Glutamatergic neuron (in vitro differentiated cells): ENCODE results near the gene DOCK11. TPM values are rescaled to one million over a fixed set of nuclear protein-coding genes. Genes with fewer than 3 reads are reported as not detected.

Source experiments
- DNase-seq: peaks from one replicate; pipeline ENCODE4 v3.0.0; 2022
- H3K27ac Mint-ChIP-seq: one replicate; pipeline ENCODE4 v1.8.0; 2020; ENCODE audit warnings: mild to moderate bottlenecking, mixed read lengths, inconsistent platforms; ENCODE audit not compliant: unreplicated experiment
- H3K27me3 Mint-ChIP-seq: one replicate; pipeline ENCODE4 v1.8.0; 2020; ENCODE audit warnings: mild to moderate bottlenecking, moderate library complexity, mixed read lengths, inconsistent platforms; ENCODE audit not compliant: unreplicated experiment
- H3K36me3 Mint-ChIP-seq: one replicate; pipeline ENCODE4 v1.8.0; 2020; ENCODE audit warnings: mild to moderate bottlenecking, mixed read lengths, inconsistent platforms; ENCODE audit not compliant: unreplicated experiment
- H3K4me1 Mint-ChIP-seq: one replicate; pipeline ENCODE4 v1.8.0; 2020; ENCODE audit warnings: mild to moderate bottlenecking, low read depth, mixed read lengths, inconsistent platforms; ENCODE audit not compliant: unreplicated experiment
- H3K4me3 Mint-ChIP-seq: one replicate; pipeline ENCODE4 v1.8.0; 2020; ENCODE audit warnings: mild to moderate bottlenecking, mixed read lengths, inconsistent platforms; ENCODE audit not compliant: unreplicated experiment
- H3K9me3 Mint-ChIP-seq: one replicate; pipeline ENCODE4 v1.8.0; 2020; ENCODE audit warnings: mild to moderate bottlenecking, moderate library complexity, mixed read lengths, inconsistent platforms; ENCODE audit not compliant: unreplicated experiment
- total RNA-seq: library from RNA; stranded (reverse); fragmentation: NEBNext Ultra II Directional; extraction: Animal tissue kit (Norgen Biotek cat#: 25700); gene quantifications from one replicate; pipeline ENCODE4 v1.2.1, GENCODE V29; 2021; ENCODE audit not compliant: unreplicated experiment
- TF ChIP-seq, protein P1 (sequence below): fragments of 200-600 bp; sonication (generic); IDR thresholded peaks from one replicate; pipeline ENCODE4 v1.5.0; 2021; ENCODE audit not compliant: partially characterized antibody, unreplicated experiment

Gene DOCK11
- total RNA-seq, 1 donor from 2014 or later = 53.1 TPM

DNA sequence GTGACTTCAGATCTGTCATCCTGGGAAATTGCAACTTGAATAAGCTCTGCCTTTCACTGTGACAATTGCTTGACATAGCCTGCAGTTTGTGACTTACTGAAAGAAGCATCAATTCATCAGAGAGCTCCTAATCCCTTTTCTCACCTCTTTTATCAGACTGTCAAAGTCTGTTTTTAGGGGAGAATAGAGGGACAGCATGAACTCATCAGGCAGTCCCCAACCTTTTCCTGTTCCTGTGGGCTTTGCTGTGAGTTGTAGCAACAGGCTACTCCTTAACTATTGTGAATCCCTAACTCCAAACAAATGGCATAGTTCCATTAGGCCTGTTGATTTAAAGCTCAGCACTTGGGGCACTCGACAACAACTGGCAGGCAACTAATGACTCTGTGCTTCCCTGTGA is 64.9 kb downstream of the DOCK11 start:
- no peak for DNase-seq
- no peak overlapping the region for H3K27ac Mint-ChIP-seq
- H3K36me3 Mint-ChIP-seq = peaks cover 6% of the 10 kb centered on the region

DNA sequence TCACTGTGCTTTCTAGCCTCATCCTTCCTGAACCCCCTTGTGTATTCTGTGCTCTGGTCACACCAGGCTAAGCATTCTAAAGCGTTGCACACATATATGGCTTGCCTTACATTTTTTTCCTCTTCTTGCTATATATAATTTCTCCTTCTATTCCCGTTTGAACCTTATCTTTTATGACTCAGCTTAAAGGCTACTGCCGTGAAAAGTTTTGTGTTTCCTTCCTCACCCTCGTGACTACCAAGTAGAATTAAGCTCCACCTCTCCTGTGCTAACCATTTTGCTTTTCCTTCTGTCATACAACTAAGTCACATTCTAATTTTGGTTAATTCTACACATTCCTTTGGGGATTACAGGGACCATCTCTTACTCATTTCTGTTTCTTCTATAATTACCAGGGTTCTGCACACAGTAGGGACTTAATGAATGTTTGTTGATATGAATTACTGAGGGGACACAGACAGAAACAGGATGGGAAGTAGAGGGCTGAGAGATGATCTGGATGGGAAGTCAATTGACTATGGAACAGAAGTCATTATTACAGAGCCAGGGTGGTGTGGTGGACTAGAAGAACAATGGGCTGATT is 67.1 kb downstream of the DOCK11 start:
- no peak overlapping the region for H3K4me3 Mint-ChIP-seq
- no peaks in the 10 kb centered on the region for H3K27me3 Mint-ChIP-seq
- no peak overlapping the region for H3K27ac Mint-ChIP-seq
- no peaks in the 10 kb centered on the region for H3K36me3 Mint-ChIP-seq
- no peaks in the 10 kb centered on the region for H3K9me3 Mint-ChIP-seq
- TF ChIP-seq, protein P1, sequence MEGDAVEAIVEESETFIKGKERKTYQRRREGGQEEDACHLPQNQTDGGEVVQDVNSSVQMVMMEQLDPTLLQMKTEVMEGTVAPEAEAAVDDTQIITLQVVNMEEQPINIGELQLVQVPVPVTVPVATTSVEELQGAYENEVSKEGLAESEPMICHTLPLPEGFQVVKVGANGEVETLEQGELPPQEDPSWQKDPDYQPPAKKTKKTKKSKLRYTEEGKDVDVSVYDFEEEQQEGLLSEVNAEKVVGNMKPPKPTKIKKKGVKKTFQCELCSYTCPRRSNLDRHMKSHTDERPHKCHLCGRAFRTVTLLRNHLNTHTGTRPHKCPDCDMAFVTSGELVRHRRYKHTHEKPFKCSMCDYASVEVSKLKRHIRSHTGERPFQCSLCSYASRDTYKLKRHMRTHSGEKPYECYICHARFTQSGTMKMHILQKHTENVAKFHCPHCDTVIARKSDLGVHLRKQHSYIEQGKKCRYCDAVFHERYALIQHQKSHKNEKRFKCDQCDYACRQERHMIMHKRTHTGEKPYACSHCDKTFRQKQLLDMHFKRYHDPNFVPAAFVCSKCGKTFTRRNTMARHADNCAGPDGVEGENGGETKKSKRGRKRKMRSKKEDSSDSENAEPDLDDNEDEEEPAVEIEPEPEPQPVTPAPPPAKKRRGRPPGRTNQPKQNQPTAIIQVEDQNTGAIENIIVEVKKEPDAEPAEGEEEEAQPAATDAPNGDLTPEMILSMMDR = no peak
- DNase-seq = no peak
- H3K4me1 Mint-ChIP-seq = no peaks in the 10 kb centered on the region

More for the DNA sequence above, 64.9 kb downstream of the DOCK11 start:
- Mint-ChIP-seq H3K27me3 (no peaks in the 10 kb centered on the region), H3K9me3 (peaks cover 2% of the 10 kb centered on the region), H3K4me3 (no peak overlapping the region), H3K4me1 (no peaks in the 10 kb centered on the region)
- TF ChIP-seq, protein P1 = no peak

DNA sequence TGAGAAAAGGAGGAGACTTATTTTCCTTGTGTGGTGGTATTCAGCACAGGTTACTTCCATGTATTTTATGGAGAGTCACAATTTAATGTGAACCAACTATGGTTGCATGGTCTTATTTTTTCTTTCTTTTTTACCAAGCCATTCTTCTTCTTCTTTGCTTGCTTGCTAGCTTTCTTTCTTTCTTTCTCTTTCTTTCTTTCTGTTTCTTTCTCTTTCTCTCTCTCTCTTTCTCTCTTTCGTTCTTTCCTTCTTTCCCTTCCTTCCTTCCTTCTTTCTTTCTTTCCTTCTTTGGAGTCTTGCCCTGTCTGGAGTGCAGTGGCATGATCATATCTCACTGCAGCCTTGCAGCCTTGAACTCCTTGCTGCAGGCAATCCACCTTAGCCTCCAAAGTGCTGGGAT is 68.9 kb downstream of the DOCK11 start:
- Mint-ChIP-seq H3K27ac (no peak overlapping the region), H3K36me3 (no peaks in the 10 kb centered on the region), H3K4me3 (no peak overlapping the region), H3K4me1 (no peaks in the 10 kb centered on the region), H3K27me3 (no peaks in the 10 kb centered on the region), H3K9me3 (no peaks in the 10 kb centered on the region)
- DNase-seq = no peak
- TF ChIP-seq, protein P1 = no peak

DNA sequence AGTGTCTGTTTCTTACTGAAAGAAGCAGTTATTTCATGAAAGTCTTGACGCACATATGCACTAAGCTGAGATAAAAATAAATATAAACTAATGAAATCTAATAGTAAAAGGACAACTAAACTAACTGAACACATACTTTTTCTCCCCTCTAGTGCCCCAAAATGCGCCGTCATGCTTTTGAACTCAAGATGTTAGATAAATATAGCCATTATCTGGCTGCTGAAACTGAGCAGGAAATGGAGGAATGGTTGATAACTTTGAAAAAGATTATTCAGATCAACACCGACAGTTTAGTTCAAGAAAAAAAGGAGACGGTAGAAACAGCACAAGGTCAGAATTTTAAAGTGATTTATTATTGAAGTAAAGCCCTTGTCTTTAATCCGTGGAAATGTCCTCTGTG is 70.2 kb downstream of the DOCK11 start:
- Mint-ChIP-seq H3K27ac (no peak overlapping the region), H3K9me3 (no peaks in the 10 kb centered on the region), H3K27me3 (no peaks in the 10 kb centered on the region), H3K36me3 (no peaks in the 10 kb centered on the region), H3K4me3 (no peak overlapping the region), H3K4me1 (no peaks in the 10 kb centered on the region)
- TF ChIP-seq, protein P1 = no peak
- no peak for DNase-seq

DNA sequence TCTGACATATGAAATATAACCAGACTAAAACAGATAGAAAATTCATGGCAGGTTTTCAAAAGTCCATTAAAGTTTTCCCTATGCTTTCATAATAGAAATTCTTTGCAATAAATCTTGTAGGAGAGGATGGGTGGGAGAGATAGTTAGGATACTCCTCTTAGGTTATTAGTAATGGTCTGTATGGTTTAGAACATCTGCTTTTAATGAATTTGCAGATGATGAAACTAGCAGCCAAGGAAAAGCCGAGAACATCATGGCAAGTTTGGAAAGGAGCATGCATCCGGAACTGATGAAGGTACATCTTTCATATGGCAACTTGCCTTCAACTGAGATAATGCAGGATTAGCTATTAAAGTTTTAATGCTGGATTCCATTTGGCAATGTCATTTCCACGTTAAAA is 70.7 kb downstream of the DOCK11 start:
- DNase-seq = no peak
- Mint-ChIP-seq H3K4me3 (no peak overlapping the region), H3K4me1 (no peaks in the 10 kb centered on the region), H3K36me3 (no peaks in the 10 kb centered on the region), H3K27me3 (no peaks in the 10 kb centered on the region), H3K27ac (no peak overlapping the region), H3K9me3 (no peaks in the 10 kb centered on the region)
- TF ChIP-seq, protein P1 = no peak
